Keratinocyte (primary cell): ENCODE results near the gene MYLK4. TPM values are rescaled to one million over a fixed set of nuclear protein-coding genes. Genes with fewer than 3 reads are reported as not detected.

ENCODE experiments used
- DNase-seq: peaks from one replicate; pipeline ENCODE4 v3.0.0-alpha.2; 2011; ENCODE audit warnings: low read depth, missing footprints, low spot score
- FAIRE-seq: peaks from 2 replicates; lab custom pipeline; 2011; peaks lifted over from hg19 to GRCh38; lab: Jason Lieb, UNC
- H2AFZ ChIP-seq: 2 replicates; pipeline ENCODE4 v1.6.0; 2012; ENCODE audit warnings: low read length, control low read depth, inconsistent platforms; ENCODE audit not compliant: control insufficient read depth
- H3K27ac ChIP-seq: 2 replicates; pipeline ENCODE4 v1.5.1; 2011; ENCODE audit warnings: low read length; ENCODE audit not compliant: control insufficient read depth, insufficient read depth
- H3K27me3 ChIP-seq: 3 replicates; pipeline ENCODE4 v1.6.0; 2011; ENCODE audit warnings: low read length; ENCODE audit not compliant: control insufficient read depth, insufficient read depth; ENCODE audit errors: extremely low read depth
- H3K36me3 ChIP-seq, 2 experiments: 2 replicates in 1 of 2; 3 replicates in 1 of 2; pipeline ENCODE4 v1.5.1; 2011; ENCODE audit warnings: low read length in 2 of 2, mild to moderate bottlenecking in 1 of 2; ENCODE audit not compliant: control insufficient read depth in 2 of 2, insufficient read depth in 2 of 2; ENCODE audit errors: extremely low read depth in 1 of 2
- H3K4me1 ChIP-seq: 3 replicates; pipeline ENCODE4 v1.5.1; 2011; ENCODE audit warnings: low read length; ENCODE audit not compliant: control insufficient read depth, insufficient read depth; ENCODE audit errors: extremely low read depth
- H3K4me2 ChIP-seq: 3 replicates; pipeline ENCODE4 v1.6.0; 2011; ENCODE audit warnings: low read depth, low read length; ENCODE audit not compliant: control insufficient read depth, insufficient read depth; ENCODE audit errors: extremely low read depth
- H3K4me3 ChIP-seq, 3 experiments: fragments of 200-600 bp in 1 of 3; sonication (generic) in 1 of 3; 2 replicates in 2 of 3; 3 replicates in 1 of 3; pipeline ENCODE4 v1.5.1; 2011 to 2016; ENCODE audit warnings: low read length in 3 of 3, mild to moderate bottlenecking in 3 of 3, control low read depth in 2 of 3, inconsistent platforms in 1 of 3, low read depth in 1 of 3, mixed read lengths in 1 of 3, mixed run types in 1 of 3, moderate library complexity in 1 of 3; ENCODE audit not compliant: control insufficient read depth in 2 of 3, insufficient read depth in 2 of 3; ENCODE audit errors: extremely low read depth in 1 of 3
- H3K79me2 ChIP-seq: 2 replicates; pipeline ENCODE4 v1.6.0; 2012; ENCODE audit warnings: low read length; ENCODE audit not compliant: control insufficient read depth, insufficient read depth
- H3K9ac ChIP-seq: 3 replicates; pipeline ENCODE4 v1.6.0; 2011; ENCODE audit warnings: low read length; ENCODE audit not compliant: control insufficient read depth, insufficient read depth; ENCODE audit errors: extremely low read depth
- H3K9me1 ChIP-seq: 3 replicates; pipeline ENCODE4 v1.6.0; 2011; ENCODE audit warnings: low read length; ENCODE audit not compliant: control insufficient read depth, insufficient read depth; ENCODE audit errors: extremely low read depth
- H3K9me3 ChIP-seq: 2 replicates; pipeline ENCODE4 v1.5.1; 2012; ENCODE audit warnings: low read depth, low read length; ENCODE audit not compliant: control insufficient read depth
- H4K20me1 ChIP-seq: 3 replicates; pipeline ENCODE4 v1.6.0; 2011; ENCODE audit warnings: low read length; ENCODE audit not compliant: control insufficient read depth, insufficient read depth; ENCODE audit errors: extremely low read depth
- EZH2 ChIP-seq: IDR thresholded peaks from one replicate; pipeline ENCODE4 v1.6.1; 2012; ENCODE audit warnings: inconsistent platforms, mild to moderate bottlenecking, low read length, moderate library complexity
- dilution Hi-C: fragments of 300-500 bp; cut with MboI; formaldehyde crosslinking; loops from one replicate; pipeline ENCODE4 v1.7.0; 2020; ENCODE audit warnings: low sequenced_read_pairs; ENCODE audit not compliant: extremely low pct_ligation_motif_present
- polyA plus RNA-seq, 5 experiments: library from polyadenylated mRNA; depleted of rRNA in 3 of 5; stranded (reverse) in 3 of 5; stranded (forward) in 1 of 5; unstranded in 1 of 5; fragments of >200 nt; gene quantifications; 1 replicate in 1 of 5; 2 replicates in 3 of 5; 3 replicates in 1 of 5; pipeline versions ENCODE4 v1.2.1 to v1.2.3, GENCODE V29; 2011 to 2012; ENCODE audit warnings: missing spikeins in 2 of 5, low read depth in 1 of 5, low replicate concordance in 1 of 5
- TF ChIP-seq, protein P1 (sequence below), 3 experiments: IDR thresholded peaks in 1 of 3; conservative IDR thresholded peaks in 1 of 3; optimal IDR thresholded peaks in 1 of 3; 2 replicates in 2 of 3; 3 replicates in 1 of 3; pipeline versions ENCODE3 to v1.5.1; 2011; ENCODE audit warnings: low read length in 3 of 3, mild to moderate bottlenecking in 3 of 3, moderate library complexity in 2 of 3, control low read depth in 1 of 3, inconsistent platforms in 1 of 3; ENCODE audit not compliant: insufficient read depth in 2 of 3; ENCODE audit errors: extremely low read depth in 1 of 3

MYLK4 gene
- polyA plus RNA-seq, 1 donor (not counting 4 experiments of a cell fraction or from before 2014, with no cell fraction given): 0.31 TPM

DNA sequence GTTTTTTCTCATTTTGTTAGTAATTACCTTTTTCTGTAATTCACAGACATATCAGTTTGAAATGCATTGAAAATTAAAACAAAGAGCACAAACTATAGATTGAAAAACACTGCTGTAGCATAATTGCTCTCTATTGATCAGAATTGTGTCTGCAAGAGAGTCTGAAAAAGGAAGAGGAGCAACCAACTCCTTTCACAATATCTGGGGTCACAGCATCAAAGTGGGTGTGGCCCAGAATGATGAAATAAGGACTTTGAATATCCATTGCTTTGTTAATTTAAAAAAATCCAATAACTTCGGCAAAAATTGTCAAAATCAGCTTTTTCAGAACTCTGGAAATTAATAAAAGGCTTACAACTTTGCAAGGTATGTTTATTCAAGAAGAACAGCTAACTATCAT, 99.2 kb downstream of the MYLK4 start:
- H3K36me3 ChIP-seq: no peaks in the 10 kb centered on the region
- no peak overlapping the region for H3K27ac ChIP-seq
- no peak overlapping the region for H3K4me3 ChIP-seq
- no peak for DNase-seq
- H3K9ac ChIP-seq: no peak overlapping the region
- H2AFZ ChIP-seq: no peak overlapping the region
- H3K27me3 ChIP-seq: no peaks in the 10 kb centered on the region
- H3K9me3 ChIP-seq: no peaks in the 10 kb centered on the region
- no peaks in the 10 kb centered on the region for H3K4me1 ChIP-seq
- FAIRE-seq: no peak
- TF ChIP-seq EZH2: no peak
- TF ChIP-seq, protein P1, sequence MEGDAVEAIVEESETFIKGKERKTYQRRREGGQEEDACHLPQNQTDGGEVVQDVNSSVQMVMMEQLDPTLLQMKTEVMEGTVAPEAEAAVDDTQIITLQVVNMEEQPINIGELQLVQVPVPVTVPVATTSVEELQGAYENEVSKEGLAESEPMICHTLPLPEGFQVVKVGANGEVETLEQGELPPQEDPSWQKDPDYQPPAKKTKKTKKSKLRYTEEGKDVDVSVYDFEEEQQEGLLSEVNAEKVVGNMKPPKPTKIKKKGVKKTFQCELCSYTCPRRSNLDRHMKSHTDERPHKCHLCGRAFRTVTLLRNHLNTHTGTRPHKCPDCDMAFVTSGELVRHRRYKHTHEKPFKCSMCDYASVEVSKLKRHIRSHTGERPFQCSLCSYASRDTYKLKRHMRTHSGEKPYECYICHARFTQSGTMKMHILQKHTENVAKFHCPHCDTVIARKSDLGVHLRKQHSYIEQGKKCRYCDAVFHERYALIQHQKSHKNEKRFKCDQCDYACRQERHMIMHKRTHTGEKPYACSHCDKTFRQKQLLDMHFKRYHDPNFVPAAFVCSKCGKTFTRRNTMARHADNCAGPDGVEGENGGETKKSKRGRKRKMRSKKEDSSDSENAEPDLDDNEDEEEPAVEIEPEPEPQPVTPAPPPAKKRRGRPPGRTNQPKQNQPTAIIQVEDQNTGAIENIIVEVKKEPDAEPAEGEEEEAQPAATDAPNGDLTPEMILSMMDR (optimal IDR thresholded peaks at IDR 0.05 in 1 of 3, IDR thresholded peaks at IDR 0.05 in 1 of 3, conservative IDR thresholded peaks at IDR 0.05 in 1 of 3; ENCODE audit: extremely low read depth in 1 of 3, insufficient read depth in 2 of 3, low read length in 3 of 3): no peak
- no peak overlapping the region for H3K4me2 ChIP-seq
- no peaks in the 10 kb centered on the region for H3K79me2 ChIP-seq
- dilution Hi-C loops: no loop called here
- no peaks in the 10 kb centered on the region for H4K20me1 ChIP-seq
- H3K9me1 ChIP-seq: no peaks in the 10 kb centered on the region

DNA sequence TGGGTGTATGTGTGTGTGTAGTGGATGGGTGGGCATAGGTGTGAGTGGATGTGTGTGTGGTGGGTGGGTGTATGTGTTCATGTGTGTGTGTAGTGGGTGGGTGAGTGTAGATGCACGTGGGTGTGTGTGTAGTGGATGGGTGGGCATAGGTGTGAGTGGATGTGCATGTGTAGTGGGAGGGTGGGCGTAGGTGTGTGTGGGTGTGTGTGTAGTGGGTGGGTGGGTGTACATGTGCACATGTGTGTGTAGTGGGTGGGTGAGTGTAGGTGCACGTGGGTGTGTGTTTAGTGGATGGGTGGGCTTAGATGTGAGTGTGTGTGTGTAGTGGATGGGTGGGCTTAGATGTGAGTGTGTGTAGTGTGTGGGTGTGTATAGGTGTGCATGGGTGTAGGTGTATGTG, 104.4 kb downstream of the MYLK4 start:
- H3K27me3 ChIP-seq: peaks cover 14% of the 10 kb centered on the region
- FAIRE-seq (no peak), DNase-seq (no peak)
- no peaks in the 10 kb centered on the region for H3K36me3 ChIP-seq
- no peaks in the 10 kb centered on the region for H3K79me2 ChIP-seq
- no peak overlapping the region for H3K4me2 ChIP-seq
- no peak overlapping the region for H3K9ac ChIP-seq
- H3K9me1 ChIP-seq: no peaks in the 10 kb centered on the region
- dilution Hi-C loops: no loop called here
- no peak overlapping the region for H3K4me3 ChIP-seq
- H3K4me1 ChIP-seq: no peaks in the 10 kb centered on the region
- TF ChIP-seq EZH2: no peak
- TF ChIP-seq, protein P1 (optimal IDR thresholded peaks at IDR 0.05 in 1 of 3, IDR thresholded peaks at IDR 0.05 in 1 of 3, conservative IDR thresholded peaks at IDR 0.05 in 1 of 3; ENCODE audit: extremely low read depth in 1 of 3, insufficient read depth in 2 of 3, low read length in 3 of 3): no peak
- no peak overlapping the region for H2AFZ ChIP-seq
- no peaks in the 10 kb centered on the region for H3K9me3 ChIP-seq
- no peak overlapping the region for H3K27ac ChIP-seq
- H4K20me1 ChIP-seq: no peaks in the 10 kb centered on the region
